Skin epidermis (tissue), 12 donors: ENCODE results near the gene MYO1A.

ENCODE experiments used
- H3K27ac ChIP-seq, 21 experiments: fragments of 200-600 bp; sonication (generic) in 11 of 21; one replicate each; pipeline ENCODE4 v1.5.0; 2020; ENCODE audit warnings: mild to moderate bottlenecking in 3 of 21, inconsistent platforms in 2 of 21, moderate library complexity in 2 of 21
- H3K4me3 ChIP-seq, 7 experiments: fragments of 200-600 bp; sonication (generic) in 2 of 7; one replicate each; pipeline ENCODE4 v1.5.0; 2020; ENCODE audit warnings: inconsistent platforms in 2 of 7, mild to moderate bottlenecking in 2 of 7, moderate library complexity in 1 of 7

The MYO1A gene

DNA sequence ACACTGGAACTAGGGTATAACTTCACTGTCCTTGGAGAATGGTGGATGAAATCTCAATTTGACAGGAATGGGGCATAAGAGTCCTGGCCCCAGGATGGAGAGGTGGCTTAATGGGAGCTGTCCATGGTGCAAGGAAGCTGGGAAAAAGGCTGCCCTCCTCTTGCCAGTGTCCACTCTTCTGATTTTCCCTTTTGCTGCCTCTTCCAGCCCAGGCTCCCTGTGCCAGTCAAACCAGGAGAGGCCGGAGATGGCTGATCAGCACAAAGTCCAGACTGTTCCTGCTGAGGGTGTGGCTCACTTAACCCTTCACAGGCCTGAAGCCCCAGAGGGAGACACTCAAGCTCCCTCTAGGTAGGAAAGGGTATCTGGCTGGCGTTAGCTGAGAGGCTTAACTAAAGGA is at the start of gene MYO1A:
MYO1A (minus strand) TSS at position 240 of the 400 bp plus-strand sequence. CDS start 1,806 bp downstream, outside the sequence.
- Histone ChIP-seq H3K27ac (no peak within 1 kb of the TSS), H3K4me3 (no peak within 1 kb of the TSS)

- peak overlapping the region in 16 of 21 experiments; percentile 4 to 75 (median 58) for H3K27ac ChIP-seq
- no peak overlapping the region for H3K4me3 ChIP-seq
These were observed 49.3 kb upstream of the MYO1A start for GRCh38 chr12:57099047-57099714.

DNA sequence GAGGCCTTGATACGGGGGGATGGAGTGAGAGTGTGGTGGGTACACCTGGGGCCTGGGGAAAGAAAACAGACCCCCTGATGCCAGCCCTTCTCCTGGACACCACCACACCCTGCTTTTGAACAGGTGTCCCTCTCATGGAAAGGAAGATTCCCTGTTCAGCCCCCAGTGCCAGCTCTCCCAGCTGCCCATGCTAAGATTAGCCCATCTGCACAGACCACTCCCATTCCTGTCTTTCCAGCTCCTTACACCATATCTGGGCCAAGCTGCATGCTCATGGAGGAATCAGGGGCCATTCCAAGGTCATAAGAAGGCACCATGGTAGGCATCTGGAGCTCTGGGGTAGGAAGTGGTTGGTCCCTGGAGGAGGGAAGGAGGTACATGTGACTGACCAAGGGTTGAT is 48.6 kb upstream of the MYO1A start:
- Histone ChIP-seq H3K27ac (peak overlapping the region in 15 of 21 experiments; percentile 4 to 75 (median 61)), H3K4me3 (no peak overlapping the region)

DNA sequence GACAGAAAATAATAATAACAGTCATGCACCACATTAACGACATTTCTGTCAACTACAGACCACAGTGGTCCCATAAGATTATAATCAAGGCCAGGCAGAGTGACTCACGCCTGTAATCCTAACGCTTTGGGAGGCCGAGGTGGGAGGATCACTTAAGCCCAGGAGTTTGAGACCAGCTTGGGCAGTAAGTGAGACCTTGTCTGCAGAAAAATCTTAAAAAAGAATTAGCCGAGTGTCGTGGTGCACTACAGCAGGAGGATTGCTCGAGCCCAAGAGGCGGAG is 47.6 kb upstream of the MYO1A start:
- Histone ChIP-seq H3K4me3 (no peak overlapping the region), H3K27ac (peak overlapping the region in 9 of 21 experiments; percentile 1 to 82 (median 78))

DNA sequence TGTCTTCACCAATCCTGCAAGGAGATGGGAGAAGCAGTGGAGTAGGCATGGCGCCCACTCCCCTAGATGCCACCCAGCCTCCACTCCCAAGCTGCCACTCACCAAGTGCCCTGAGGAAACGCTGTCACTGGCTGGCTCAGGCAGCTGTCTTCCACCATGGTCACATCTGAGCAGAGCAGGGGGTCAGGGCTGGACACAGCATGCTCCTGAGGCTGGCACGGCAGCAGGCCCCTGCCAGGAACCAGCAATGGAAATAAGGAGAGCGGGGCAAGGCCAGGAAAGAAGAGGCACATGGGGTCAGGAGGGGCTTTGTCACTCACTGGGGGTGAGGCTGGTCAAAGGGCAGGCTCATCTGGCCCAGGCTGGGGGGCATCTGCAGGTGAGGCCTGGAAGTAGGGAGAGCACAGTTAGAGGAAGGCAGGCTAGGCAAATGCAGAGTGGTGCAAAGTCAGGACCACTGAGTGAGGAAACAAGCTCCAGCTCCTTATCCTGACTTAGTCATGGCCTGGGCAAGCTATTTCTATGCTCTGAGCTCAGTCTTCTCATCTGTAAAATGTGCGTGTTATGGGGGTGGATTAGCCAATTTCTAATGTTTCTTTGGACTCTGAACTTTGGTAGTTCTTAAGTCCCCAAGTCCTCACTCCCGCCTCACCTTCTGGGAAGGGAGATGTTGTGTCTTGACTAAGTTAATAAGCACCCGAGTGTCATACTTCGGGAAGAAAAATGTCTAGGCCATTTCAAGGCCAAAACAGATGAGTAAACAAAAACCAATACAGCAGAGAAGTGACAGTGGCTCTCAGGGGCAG is 47.0 kb upstream of the MYO1A start:
- H3K27ac ChIP-seq: peak overlapping the region in 19 of 21 experiments; percentile 35 to 100 (median 69)
- H3K4me3 ChIP-seq: no peak overlapping the region

- Histone ChIP-seq H3K4me3 (no peak overlapping the region), H3K27ac (peak overlapping the region in 19 of 21 experiments; percentile 35 to 100 (median 79))
These were observed 46.2 kb upstream of the MYO1A start for GRCh38 chr12:57096099-57096572.

GRCh38 chr12:57095440-57095839 is 45.5 kb upstream of the MYO1A start:
- H3K27ac ChIP-seq: peak overlapping the region in 19 of 21 experiments; percentile 41 to 100 (median 79)

GRCh38 chr12:57094208-57095160 is 44.6 kb upstream of the MYO1A start:
- no peak overlapping the region for H3K4me3 ChIP-seq
- H3K27ac ChIP-seq: peak overlapping the region in 20 of 21 experiments; percentile 22 to 100 (median 79)

More at GRCh38 chr12:57095440-57095839, 45.5 kb upstream of the MYO1A start:
- H3K4me3 ChIP-seq: no peak overlapping the region

- Histone ChIP-seq H3K4me3 (no peak overlapping the region), H3K27ac (peak overlapping the region in 19 of 21 experiments; percentile 62 to 100 (median 79))
These were observed 43.7 kb upstream of the MYO1A start for GRCh38 chr12:57093415-57094207.

DNA sequence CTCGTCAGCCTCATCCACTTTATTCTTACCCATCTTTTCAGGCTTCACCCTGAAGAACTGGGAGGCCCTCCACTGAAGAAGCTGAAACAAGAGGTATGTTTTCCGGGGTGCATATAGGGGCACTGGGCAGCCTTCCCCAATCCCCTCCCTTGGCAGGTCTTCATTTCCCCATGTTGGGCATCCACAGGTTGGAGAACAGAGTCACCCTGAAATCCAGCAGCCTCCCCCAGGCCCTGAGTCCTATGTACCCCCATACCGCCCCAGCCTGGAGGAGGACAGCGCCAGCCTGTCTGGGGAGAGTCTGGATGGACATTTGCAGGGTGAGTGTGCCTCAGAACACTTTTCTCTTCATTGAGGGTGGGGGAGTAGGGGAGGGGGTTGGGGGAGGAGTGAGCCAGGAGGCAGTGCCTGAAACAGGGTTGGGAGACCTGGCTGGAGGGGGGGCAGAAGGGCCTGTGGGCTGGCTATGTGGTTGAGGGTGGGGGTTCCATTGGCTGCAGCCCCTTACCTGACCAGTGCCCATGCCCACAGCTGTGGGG is 43.0 kb upstream of the MYO1A start:
- no peak overlapping the region for H3K4me3 ChIP-seq
- peak overlapping the region in 18 of 21 experiments; percentile 62 to 100 (median 80) for H3K27ac ChIP-seq

GRCh38 chr12:57092529-57092862 is 42.6 kb upstream of the MYO1A start:
- Histone ChIP-seq H3K27ac (peak overlapping the region in 15 of 21 experiments; percentile 29 to 100 (median 80)), H3K4me3 (no peak overlapping the region)

- Histone ChIP-seq H3K4me3 (peak overlapping the region in 1 of 7 experiments; percentile 84), H3K27ac (peak overlapping the region in 13 of 21 experiments; percentile 29 to 100 (median 98))
These were observed 42.0 kb upstream of the MYO1A start for GRCh38 chr12:57091638-57092528.

DNA sequence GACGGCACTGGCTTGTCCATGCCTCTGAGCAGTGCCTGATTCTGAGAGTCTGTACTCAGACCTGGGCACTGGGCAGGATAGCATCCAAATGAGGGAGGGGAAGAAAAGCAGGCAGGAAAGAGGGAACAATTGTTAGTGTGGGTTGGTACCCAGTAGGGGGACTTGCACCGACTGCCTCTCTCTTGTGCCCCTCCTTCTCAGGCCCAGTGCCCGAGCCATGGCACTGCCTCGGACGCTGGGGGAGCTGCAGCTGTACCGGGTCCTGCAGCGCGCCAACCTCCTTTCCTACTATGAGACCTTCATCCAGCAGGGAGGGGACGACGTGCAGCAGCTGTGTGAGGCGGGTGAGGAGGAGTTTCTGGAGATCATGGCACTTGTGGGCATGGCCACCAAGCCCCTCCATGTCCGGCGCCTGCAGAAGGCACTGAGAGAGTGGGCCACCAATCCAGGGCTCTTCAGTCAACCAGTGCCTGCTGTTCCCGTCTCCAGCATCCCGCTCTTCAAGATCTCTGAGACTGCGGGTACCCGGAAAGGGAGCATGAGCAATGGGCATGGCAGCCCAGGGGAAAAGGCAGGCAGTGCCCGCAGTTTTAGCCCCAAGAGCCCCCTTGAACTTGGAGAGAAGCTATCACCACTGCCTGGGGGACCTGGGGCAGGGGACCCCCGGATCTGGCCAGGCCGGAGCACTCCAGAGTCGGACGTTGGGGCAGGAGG is 41.2 kb upstream of the MYO1A start:
- peak overlapping the region in 17 of 21 experiments; percentile 92 to 100 (median 99) for H3K27ac ChIP-seq

DNA sequence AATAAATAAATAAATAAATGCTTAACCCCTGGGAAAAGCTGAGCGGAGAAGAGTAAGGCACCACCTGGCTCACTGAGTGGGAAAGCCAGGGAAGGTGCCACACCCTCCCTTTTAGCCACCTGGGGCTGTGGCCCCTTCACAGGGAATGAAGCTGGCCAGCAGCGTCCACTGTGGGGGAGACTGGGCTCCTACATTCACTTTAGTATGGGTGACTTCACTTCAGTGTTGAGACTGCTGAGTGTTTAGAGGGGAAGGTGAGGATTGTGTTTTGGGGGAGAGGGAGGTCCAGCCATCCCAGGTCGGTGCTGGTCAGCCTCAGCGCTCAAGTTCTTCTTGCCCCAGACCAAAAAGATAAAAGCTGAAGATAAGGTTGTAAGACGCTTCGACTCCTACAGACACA is 40.6 kb upstream of the MYO1A start:
- peak overlapping the region in 20 of 21 experiments; percentile 92 to 100 (median 99) for H3K27ac ChIP-seq
- peak overlapping the region; percentile 60 to 88 (median 81) for H3K4me3 ChIP-seq

More for the DNA sequence above, 41.2 kb upstream of the MYO1A start:
- H3K4me3 ChIP-seq: peak overlapping the region; percentile 60 to 88 (median 81)

DNA sequence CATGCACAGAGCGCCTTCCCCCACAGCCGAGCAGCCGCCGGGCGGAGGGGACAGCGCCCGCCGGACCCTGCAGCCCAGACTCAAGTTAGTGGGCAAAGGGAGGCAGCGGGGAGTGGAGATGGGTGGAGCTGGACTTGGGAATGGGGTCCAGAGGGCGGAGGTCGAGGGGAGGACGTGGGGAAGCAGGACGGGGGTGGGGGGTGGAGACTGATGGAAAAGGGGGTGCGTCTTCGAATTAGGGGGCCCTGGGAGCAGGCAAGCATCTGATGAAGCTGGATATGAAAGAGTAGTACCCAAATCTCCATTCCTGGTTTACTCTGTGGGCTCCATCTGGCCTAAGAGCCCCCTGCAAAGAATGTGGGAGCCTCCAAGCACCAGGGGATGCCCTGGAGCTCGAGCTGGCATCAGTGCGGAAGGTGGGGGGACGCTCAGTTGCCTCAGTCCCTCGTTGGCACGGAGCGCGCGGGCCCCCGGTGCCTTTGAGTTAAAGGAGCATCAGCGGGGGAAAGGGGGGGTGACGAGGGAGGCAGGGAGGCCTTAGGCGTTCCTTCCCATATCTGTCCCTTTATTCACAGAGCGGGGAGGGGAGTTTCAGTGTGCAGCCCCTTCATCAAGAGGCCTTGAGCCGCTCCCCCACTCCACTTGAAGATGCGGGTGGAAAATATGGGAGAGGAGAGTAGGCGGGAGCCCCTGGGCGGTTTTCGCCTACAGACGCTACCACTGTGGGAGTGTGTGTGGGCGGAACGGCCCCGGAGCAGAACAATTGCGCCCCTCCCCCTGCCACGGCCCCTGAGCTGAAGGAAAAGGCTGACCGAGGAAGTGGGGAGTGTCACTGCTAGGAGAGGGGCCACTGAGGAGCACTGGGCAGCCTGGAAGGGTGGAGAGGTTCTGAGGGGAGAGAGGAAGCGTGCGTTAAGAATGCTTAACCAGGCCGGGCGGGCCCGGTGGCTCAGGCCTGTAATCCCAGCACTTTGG is 39.6 kb upstream of the MYO1A start:
- H3K27ac ChIP-seq: peak overlapping the region; percentile 35 to 100 (median 99)
- H3K4me3 ChIP-seq: peak overlapping the region; percentile 60 to 88 (median 81)
